ENCODE data around the gene GOLGA8S.

DNA sequence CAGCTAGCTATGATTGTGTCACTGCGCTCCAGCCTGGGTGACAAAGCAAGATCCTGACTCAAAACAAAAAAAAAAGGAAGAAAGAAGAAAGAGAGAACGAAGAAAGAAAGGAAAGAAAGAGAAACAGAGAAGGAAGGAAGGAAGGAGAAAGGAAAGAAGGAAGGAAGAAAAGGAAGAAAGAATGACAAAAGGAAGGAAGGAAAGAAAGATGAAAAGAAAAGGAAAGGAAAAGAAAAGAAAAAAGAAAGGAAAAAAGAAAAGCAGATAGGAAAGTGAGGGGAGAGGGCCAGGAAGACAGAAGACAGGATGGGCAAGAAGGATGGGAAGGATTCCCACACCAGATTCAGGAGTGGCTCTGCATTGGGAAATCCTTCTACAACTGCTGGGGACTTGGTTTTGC, 47.6 kb downstream of the GOLGA8S start:
- no peak for TF ChIP-seq CTCF (IDR thresholded peaks at IDR 0.05)
- no peak for TF ChIP-seq EZH2 (IDR thresholded peaks at IDR 0.05; ENCODE audit: borderline replicate concordance, insufficient read depth, low read depth, low read length, poor library complexity, severe bottlenecking)

Measured in B cell (primary cell).